Neuron (in vitro differentiated cells): ENCODE data around the gene LITAF.

Source experiments
- H2AFZ ChIP-seq: one replicate; pipeline ENCODE4 v1.6.1; 2013; ENCODE audit warnings: low read depth, mild to moderate bottlenecking, inconsistent platforms, low read length, moderate library complexity
- H3K27me3 ChIP-seq: one replicate; pipeline ENCODE4 v1.6.1; 2013; ENCODE audit warnings: low read length; ENCODE audit not compliant: insufficient read depth
- H3K36me3 ChIP-seq: one replicate; pipeline ENCODE4 v1.6.1; 2013; ENCODE audit warnings: low read length; ENCODE audit not compliant: insufficient read depth
- H3K4me1 ChIP-seq: one replicate; pipeline ENCODE4 v1.6.1; 2013; ENCODE audit warnings: low read length; ENCODE audit not compliant: insufficient read depth
- H3K4me3 ChIP-seq: 2 replicates; pipeline ENCODE4 v1.5.1; 2013; ENCODE audit warnings: mild to moderate bottlenecking, low read length, moderate library complexity
- H3K9me3 ChIP-seq: one replicate; pipeline ENCODE4 v1.6.1; 2013; ENCODE audit warnings: low read length

The LITAF gene

DNA sequence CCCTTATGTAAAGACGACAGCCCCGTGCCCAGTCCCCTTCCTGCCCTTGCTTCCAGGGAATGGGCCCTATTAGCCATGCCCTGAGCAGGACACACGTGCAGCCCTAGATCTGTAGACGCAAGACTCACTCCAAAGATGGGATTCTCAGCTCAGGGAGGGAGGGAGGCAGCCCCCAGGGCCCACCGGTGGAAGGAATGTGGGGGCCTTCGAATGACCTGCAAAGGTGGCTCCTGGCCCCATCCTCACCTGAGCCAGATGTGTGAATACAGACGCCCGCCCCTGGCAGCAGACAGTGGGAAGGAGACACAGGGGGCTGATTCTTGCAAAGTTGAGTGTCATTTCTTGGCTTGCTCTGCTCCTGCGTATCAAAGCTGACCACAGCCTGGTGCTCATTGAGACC, 47.8 kb downstream of the LITAF start:
- Histone ChIP-seq H3K4me3 (no peak overlapping the region), H3K4me1 (peaks cover 5% of the 10 kb centered on the region), H2AFZ (no peak overlapping the region), H3K9me3 (no peaks in the 10 kb centered on the region), H3K36me3 (no peaks in the 10 kb centered on the region), H3K27me3 (peaks cover 7% of the 10 kb centered on the region)

DNA sequence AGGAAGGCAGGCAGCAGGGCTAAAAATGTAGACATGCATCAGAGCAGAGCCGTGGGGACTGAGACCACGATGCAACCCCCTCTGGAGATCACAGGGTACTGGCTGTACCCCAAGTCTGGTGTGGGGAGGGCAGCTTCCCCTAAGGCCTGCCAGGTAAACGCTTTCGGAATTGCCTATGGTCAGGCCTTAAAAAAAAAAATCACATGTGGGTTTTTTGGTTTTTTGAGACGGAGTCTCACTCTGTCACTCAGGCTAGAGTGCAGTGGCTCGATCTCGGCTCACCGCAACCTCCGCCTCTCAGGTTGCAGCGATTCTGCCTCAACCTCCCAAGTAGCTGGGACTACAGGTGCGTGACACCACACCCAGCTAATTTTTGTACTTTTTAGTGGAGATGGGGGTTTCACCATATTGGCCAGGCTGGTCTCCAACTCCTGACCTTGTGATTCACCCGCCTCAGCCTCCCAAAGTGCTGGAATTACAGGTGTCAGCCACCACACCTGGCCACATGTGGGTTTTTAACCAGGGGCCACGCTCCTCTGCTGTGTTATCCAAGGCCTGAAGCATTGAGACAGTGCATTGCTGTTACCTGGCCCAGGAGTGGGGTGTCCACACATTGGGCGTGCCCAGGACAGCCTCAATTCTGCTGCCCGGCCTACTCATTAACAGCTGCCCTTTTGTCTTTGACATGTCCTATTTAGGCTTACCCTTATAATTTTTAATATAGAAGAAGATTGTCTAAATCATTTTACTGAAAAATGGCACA, 50.4 kb downstream of the LITAF start:
- no peaks in the 10 kb centered on the region for H3K4me1 ChIP-seq
- no peak overlapping the region for H2AFZ ChIP-seq
- peaks cover 7% of the 10 kb centered on the region for H3K27me3 ChIP-seq
- no peak overlapping the region for H3K4me3 ChIP-seq
- no peaks in the 10 kb centered on the region for H3K9me3 ChIP-seq
- H3K36me3 ChIP-seq, result no peaks in the 10 kb centered on the region

DNA sequence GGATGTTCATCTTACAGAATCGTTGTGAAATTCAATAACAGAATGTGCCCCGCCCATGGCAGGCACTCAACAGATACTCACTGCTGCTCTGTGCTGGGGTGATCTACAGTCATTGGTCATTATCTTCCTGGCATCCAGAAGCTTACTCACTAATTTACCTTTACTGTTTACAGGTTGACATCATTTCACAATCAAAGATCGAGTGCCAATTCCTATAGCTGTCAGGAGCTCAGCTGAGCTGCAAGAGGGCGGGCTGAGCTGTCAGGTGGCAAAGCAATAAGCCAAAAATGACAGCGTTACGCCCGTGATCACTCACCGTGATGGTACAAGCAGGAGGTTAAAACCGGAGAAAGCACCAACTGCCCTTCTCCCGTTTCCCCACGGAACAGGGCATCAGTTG, 51.2 kb downstream of the LITAF start:
- no peak overlapping the region for H3K4me3 ChIP-seq
- no peaks in the 10 kb centered on the region for H3K4me1 ChIP-seq
- no peaks in the 10 kb centered on the region for H3K36me3 ChIP-seq
- H2AFZ ChIP-seq, result no peak overlapping the region
- no peaks in the 10 kb centered on the region for H3K9me3 ChIP-seq
- peaks cover 7% of the 10 kb centered on the region for H3K27me3 ChIP-seq

DNA sequence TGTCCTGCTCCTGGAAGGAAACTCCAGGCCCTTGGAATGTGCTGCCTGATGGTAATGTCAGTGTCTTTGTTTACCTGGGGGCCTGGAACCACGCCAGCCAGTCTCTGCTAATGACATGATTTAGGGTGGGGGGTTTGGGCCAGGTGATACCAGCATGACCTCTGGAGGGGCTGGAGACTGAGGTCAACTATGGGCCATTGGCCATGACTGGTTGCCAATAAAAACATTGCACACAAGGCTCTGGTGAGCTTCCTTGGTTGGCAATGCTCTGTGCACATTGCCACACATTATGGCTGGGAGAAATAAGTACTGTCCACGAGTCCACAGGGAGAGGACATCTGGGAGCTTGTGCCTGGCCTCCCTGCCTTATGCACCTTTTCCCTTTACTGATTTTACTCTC, 52.5 kb downstream of the LITAF start:
- Histone ChIP-seq H2AFZ (no peak overlapping the region), H3K4me3 (no peak overlapping the region), H3K9me3 (no peaks in the 10 kb centered on the region), H3K27me3 (peaks cover 7% of the 10 kb centered on the region), H3K4me1 (no peaks in the 10 kb centered on the region), H3K36me3 (no peaks in the 10 kb centered on the region)

DNA sequence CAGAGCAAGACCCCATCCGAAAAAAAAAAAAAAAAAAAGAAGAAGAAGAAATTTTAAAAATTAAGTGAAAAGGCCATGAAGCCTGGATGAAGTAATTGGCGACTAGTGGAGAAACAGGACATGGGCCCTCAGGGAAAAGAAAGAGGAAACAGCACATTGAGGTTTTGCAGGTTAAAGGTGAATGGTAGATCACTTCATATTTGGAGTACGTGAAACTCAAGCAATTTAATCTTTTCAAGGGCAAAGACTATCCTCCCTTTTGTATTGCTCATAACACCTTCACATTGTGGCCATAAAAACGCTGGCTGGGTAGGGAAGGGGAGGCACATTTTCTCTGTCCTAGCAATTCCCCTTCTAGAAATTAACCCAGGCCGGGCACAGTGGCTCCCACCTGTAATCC, 53.1 kb downstream of the LITAF start:
- no peak overlapping the region for H3K4me3 ChIP-seq
- H3K9me3 ChIP-seq, result no peaks in the 10 kb centered on the region
- no peaks in the 10 kb centered on the region for H3K4me1 ChIP-seq
- H2AFZ ChIP-seq, result no peak overlapping the region
- H3K36me3 ChIP-seq, result no peaks in the 10 kb centered on the region
- peaks cover 7% of the 10 kb centered on the region for H3K27me3 ChIP-seq

DNA sequence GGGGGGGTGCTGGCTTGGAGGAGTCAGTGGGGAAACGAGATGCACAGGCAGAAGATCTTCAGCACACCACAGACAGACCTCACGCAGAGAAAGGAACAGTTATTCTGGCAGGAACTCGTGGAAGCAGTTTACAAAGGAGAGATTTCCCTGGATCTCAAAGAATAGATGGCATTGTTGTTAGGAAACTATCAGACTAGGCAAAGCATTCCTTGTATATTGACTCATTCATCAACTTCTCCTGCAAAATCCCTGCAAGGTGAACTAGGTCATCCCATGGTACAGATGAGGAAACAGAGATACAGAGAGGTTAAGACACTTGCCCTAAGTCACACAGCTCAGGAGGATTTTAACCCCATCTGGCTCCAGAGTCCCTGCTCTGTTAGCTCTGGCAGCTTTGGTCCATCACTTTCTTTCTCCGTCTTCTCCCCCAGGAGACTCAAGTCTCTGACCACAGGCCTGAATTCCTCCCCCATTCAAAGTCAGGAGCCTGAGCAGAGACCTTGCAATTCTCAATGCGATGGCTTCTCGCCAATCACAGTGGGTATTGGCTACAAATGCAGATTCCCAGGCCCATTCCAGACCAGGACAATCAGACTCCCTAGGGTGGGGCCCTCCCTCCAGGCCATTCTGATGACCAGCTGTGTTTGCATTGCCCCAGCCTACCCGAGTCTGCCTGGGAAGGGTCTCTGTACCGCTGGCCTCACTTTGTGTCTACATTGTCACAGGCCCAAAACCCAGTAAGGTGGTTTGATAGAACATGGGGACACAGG, 56.4 kb downstream of the LITAF start:
- no peaks in the 10 kb centered on the region for H3K36me3 ChIP-seq
- H3K4me1 ChIP-seq, result peaks cover 8% of the 10 kb centered on the region
- H2AFZ ChIP-seq, result no peak overlapping the region
- H3K4me3 ChIP-seq, result no peak overlapping the region
- H3K9me3 ChIP-seq, result no peaks in the 10 kb centered on the region
- H3K27me3 ChIP-seq, result peaks cover under 1% of the 10 kb centered on the region

DNA sequence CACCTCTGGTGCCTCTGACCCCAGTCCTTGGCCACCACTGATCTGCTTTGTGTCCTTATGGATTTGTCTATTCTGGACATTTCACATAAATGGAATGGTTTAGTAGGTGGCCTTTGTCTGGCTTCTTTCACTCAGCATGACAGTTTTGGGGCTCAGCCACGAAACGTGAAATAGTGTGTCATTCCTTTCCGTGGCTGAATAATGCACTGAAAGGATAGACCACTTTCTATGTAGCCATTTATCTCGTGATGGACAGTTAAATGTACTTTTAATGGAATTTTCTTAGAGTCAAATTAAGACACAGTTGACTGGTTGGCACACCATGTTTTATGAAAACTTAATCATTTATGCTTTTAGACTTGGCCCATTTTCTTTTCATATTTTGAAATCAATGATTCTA, 57.4 kb downstream of the LITAF start:
- no peak overlapping the region for H2AFZ ChIP-seq
- H3K36me3 ChIP-seq, result no peaks in the 10 kb centered on the region
- no peak overlapping the region for H3K4me3 ChIP-seq
- peaks cover 8% of the 10 kb centered on the region for H3K4me1 ChIP-seq
- H3K27me3 ChIP-seq, result no peaks in the 10 kb centered on the region
- no peaks in the 10 kb centered on the region for H3K9me3 ChIP-seq

DNA sequence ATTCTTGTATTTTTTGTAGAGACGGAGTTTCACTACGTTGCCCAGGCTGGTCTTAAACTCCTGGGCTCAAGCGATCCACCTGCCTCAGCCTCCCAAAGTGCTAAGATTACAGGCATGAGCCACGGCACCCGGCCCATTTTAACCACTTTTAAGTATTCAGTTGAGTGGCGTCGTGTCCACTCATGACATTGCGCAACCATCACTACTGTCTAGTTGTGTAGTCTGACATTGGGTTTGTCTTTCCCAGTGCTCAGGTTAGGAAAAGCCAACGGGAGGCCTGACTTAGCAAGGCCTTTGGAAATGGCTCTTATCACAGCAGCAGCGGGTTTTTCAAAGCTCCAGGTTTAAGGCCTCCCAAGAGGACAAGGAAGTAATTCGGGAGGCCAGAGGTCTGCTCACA, 58.7 kb downstream of the LITAF start:
- no peaks in the 10 kb centered on the region for H3K9me3 ChIP-seq
- H3K4me3 ChIP-seq, result no peak overlapping the region
- H3K36me3 ChIP-seq, result no peaks in the 10 kb centered on the region
- H3K27me3 ChIP-seq, result no peaks in the 10 kb centered on the region
- H2AFZ ChIP-seq, result no peak overlapping the region
- peaks cover 8% of the 10 kb centered on the region for H3K4me1 ChIP-seq

DNA sequence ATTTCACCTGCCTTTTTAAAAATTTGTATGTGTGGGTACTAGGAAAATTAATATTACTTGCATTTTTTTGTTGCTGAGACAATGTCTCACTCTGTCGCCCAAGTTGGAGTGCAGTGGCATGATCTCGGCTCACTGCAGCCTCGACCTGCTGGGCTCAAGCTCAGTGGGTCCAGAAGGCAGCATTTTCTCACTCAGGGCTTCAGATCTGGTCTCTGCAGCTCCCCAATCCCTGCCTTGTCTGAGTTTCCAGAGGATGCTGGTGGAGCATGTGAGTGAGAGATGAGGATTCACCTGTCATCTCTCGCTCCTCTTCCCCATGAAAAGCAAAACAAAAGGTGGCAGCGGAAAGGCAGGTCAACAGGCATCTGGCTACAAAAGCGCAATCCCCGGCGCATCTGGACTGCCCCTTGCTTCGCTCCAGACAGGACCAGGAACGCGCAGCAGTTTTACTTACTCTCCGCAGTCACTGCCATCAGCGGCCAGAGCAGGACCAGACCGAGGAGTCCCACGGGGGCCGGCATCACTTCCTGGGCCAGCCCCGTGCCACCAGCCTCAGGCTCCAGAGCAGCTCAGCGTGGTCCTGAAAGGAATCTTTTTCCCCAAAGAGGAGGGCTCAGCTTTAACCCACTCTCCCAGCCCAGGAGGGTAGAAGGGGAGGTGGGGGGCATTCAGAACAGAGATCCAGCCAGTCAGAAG, 59.9 kb downstream of the LITAF start:
- H3K9me3 ChIP-seq, result peaks cover 1% of the 10 kb centered on the region
- peak overlapping the region; percentile 23 for H3K4me3 ChIP-seq
- peaks cover 8% of the 10 kb centered on the region for H3K4me1 ChIP-seq
- H2AFZ ChIP-seq, result peak overlapping the region; percentile 62
- no peaks in the 10 kb centered on the region for H3K27me3 ChIP-seq
- no peaks in the 10 kb centered on the region for H3K36me3 ChIP-seq

DNA sequence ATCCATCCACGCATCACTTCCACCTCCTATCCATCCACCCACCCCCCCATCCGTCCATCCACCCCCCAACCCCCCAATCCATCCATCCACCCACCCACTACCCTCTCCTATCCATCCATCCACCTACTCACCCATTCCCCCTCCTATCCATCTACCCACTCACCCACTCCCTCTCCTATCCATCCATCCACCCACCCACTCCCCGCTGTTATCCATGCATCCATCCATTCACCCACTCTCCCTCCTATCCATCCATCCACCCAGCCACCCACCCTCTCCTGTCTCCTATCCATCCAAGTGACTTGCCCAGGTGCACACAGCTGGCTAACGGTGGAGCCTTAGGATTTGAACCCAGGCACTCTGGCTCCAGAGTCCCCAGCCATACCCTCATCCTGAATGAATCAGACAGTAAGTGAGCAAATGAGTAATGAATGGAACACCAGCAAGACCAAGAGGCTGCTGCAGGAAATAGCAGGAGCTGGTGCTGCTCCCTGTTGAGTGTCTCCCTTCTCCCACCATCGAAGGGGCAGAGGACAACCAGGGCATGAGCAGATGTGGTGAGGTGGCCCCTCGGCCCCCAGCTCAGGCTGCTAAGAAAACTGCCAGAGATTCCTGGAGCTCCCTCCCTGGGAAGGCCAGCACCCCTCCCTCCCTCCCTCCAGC, 62.5 kb downstream of the LITAF start:
- Histone ChIP-seq H3K36me3 (no peaks in the 10 kb centered on the region), H2AFZ (no peak overlapping the region), H3K9me3 (peaks cover 7% of the 10 kb centered on the region), H3K4me3 (no peak overlapping the region), H3K27me3 (no peaks in the 10 kb centered on the region), H3K4me1 (peaks cover 8% of the 10 kb centered on the region)

DNA sequence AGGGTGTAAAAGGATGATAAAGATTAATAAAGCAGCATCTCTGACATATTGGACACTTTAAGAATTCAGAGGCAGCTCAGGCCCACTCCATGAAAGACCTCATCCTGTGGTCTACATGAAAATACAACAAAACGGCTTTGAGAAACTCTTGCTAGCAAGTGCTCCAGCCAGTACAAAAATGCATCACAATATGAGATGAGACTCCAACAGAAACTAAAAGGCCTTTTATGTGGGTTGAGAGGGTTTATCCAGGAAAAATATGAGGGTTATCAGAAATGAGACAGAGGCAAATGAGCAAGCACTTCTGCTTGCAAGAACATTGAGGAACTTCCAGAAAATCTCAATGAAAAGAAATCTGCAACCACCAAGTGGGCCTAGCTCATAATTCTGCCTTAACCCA, 65.7 kb downstream of the LITAF start:
- H3K27me3 ChIP-seq, result no peaks in the 10 kb centered on the region
- no peak overlapping the region for H2AFZ ChIP-seq
- H3K36me3 ChIP-seq, result no peaks in the 10 kb centered on the region
- no peak overlapping the region for H3K4me3 ChIP-seq
- H3K4me1 ChIP-seq, result peaks cover 19% of the 10 kb centered on the region
- H3K9me3 ChIP-seq, result peaks cover 7% of the 10 kb centered on the region

DNA sequence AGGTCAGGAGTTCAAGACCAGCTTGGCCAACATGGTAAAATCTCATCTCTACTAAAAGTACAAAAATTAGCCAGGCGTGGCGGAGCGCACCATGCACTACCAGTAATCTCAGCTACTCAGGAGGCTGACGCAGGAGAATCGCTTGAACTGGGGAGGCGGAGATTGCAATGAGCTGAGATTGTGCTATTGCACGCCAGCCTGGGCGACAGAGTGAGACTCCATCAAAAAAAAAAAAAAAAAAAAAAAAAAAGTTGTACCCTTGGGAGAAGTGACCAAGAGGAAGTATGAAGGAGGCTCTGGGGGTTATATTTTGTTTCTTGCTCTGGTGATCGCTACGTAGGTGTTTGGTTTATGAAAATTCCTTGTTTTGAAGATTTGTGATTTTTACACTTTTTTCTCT, 66.3 kb downstream of the LITAF start:
- H3K4me1 ChIP-seq, result peaks cover 19% of the 10 kb centered on the region
- H3K9me3 ChIP-seq, result peaks cover 7% of the 10 kb centered on the region
- H2AFZ ChIP-seq, result no peak overlapping the region
- no peaks in the 10 kb centered on the region for H3K36me3 ChIP-seq
- no peaks in the 10 kb centered on the region for H3K27me3 ChIP-seq
- no peak overlapping the region for H3K4me3 ChIP-seq

DNA sequence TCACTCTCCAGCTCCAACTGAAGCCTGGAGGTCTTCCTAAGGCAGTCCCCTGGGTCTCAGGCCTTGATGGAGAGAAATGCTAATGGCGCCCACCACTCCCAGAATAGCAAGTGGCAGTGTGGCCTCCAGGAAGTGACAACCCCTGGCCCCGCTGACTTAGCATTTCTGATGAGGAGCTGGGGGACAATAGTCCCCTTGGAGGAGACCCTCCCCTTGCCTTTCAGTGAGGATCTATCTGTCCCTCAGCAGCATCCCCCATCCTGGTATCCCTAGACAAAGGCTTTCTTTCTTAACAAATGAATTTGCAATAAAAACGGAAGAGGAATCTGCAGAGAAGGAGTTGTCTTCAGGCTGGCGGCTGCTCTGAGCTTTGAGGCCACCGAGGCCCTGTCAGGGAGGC, 68.8 kb downstream of the LITAF start:
- Histone ChIP-seq H3K27me3 (no peaks in the 10 kb centered on the region), H2AFZ (peak overlapping the region; percentile 58), H3K36me3 (no peaks in the 10 kb centered on the region), H3K4me3 (no peak overlapping the region), H3K4me1 (peaks cover 19% of the 10 kb centered on the region), H3K9me3 (peaks cover 7% of the 10 kb centered on the region)
